HepG2 (cell line): ENCODE measurements around the gene ACACB. TPM values are rescaled to one million over a fixed set of nuclear protein-coding genes. Genes with fewer than 3 reads are reported as not detected.

Experiments used
- ATAC-seq: fragments of 200-7000 bp; cut with Tn5 transposase; 3 replicates; pipeline ENCODE4 v1.9.1; 2020; ENCODE audit warnings: mild to moderate bottlenecking, moderate library complexity
- BruUV-seq: library from RNA; stranded (reverse); fragments of 400-500 nt; replicated peaks from 2 replicates; lab custom pipeline; 2021; lab: Mats Ljungman, UMichigan
- CTCF ChIA-PET: fragments of 300-600 bp; formaldehyde crosslinking; extraction: SDS; loops from one replicate; lab custom pipeline; 2021; ENCODE audit warnings: low total read pairs, inconsistent platforms, low intra/inter-chr PET ratio; lab: Yijun Ruan, JAX
- POLR2A ChIA-PET: fragments of 350-600 bp; sonication (Branson Sonifier 250); formaldehyde crosslinking; loops from one replicate; lab custom pipeline; 2020; ENCODE audit warnings: antibody characterized with exemption, inconsistent platforms; lab: Yijun Ruan, JAX
- DNase-seq: peaks from one replicate; pipeline ENCODE4 v3.0.0-alpha.2; 2015; ENCODE audit warnings: low spot score
- FAIRE-seq: peaks from 3 replicates; lab custom pipeline; 2011; peaks lifted over from hg19 to GRCh38; lab: Jason Lieb, UNC
- H2AFZ ChIP-seq: one replicate; pipeline ENCODE4 v1.6.1; 2011; ENCODE audit warnings: low read length, inconsistent platforms
- H3K27ac ChIP-seq: fragments of 300-600 bp; 3 replicates; pipeline ENCODE4 v1.8.0; 2011; ENCODE audit warnings: mixed run types, mild to moderate bottlenecking, mixed read lengths, low read length, inconsistent platforms; ENCODE audit not compliant: insufficient read depth; ENCODE audit errors: extremely low read length
- H3K27me3 ChIP-seq, 2 experiments: fragments of 200-600 bp in 1 of 2; 2 replicates in 1 of 2; 3 replicates in 1 of 2; pipeline versions ENCODE4 v1.6.0 to v1.8.0; 2011; ENCODE audit warnings: low read length in 2 of 2, mild to moderate bottlenecking in 2 of 2, moderate library complexity in 2 of 2, inconsistent platforms in 1 of 2; ENCODE audit not compliant: insufficient read depth in 2 of 2, control insufficient read depth in 1 of 2
- H3K36me3 ChIP-seq, 2 experiments: fragments of 200-600 bp in 1 of 2; replicated peaks in 1 of 2; 2 replicates in 1 of 2; 3 replicates in 1 of 2; pipeline versions ENCODE4 v1.5.1 to v1.8.0; 2011; ENCODE audit warnings: low read length in 2 of 2, inconsistent platforms in 1 of 2; ENCODE audit not compliant: insufficient read depth in 2 of 2, control insufficient read depth in 1 of 2
- H3K4me1 ChIP-seq: 2 replicates; pipeline ENCODE4 v1.5.1; 2012; ENCODE audit warnings: low read length, inconsistent platforms; ENCODE audit not compliant: insufficient read depth
- H3K4me2 ChIP-seq: 2 replicates; pipeline ENCODE4 v1.6.0; 2011; ENCODE audit warnings: low read depth, low read length, inconsistent platforms
- H3K4me3 ChIP-seq, 3 experiments: fragments of 200-600 bp in 1 of 3; sonication (generic), shearing (Covaris generic) in 1 of 3; replicated peaks in 1 of 3; 2 replicates each; pipeline ENCODE4 v1.5.1; 2011 to 2016; ENCODE audit warnings: low read length in 3 of 3, inconsistent platforms in 2 of 3, low read depth in 2 of 3, mild to moderate bottlenecking in 2 of 3, control low read depth in 1 of 3, mixed read lengths in 1 of 3; ENCODE audit not compliant: insufficient read depth in 1 of 3
- H3K79me2 ChIP-seq: one replicate; pipeline ENCODE4 v1.6.1; 2011; ENCODE audit warnings: low read length, inconsistent platforms; ENCODE audit not compliant: insufficient read depth
- H3K9ac ChIP-seq: 2 replicates; pipeline ENCODE4 v1.6.0; 2011; ENCODE audit warnings: mild to moderate bottlenecking, low read depth, low read length, inconsistent platforms; ENCODE audit not compliant: insufficient read depth
- H3K9me3 ChIP-seq: 2 replicates; pipeline ENCODE4 v1.5.1; 2012; ENCODE audit warnings: mild to moderate bottlenecking, low read length
- H4K20me1 ChIP-seq: 2 replicates; pipeline ENCODE4 v1.6.0; 2011; ENCODE audit warnings: inconsistent platforms, mild to moderate bottlenecking, low read length, moderate library complexity; ENCODE audit not compliant: insufficient read depth
- ARID5B ChIP-seq: IDR thresholded peaks from 2 replicates; pipeline ENCODE4 v1.4.0; 2020; ENCODE audit warnings: mild to moderate bottlenecking, missing genetic modification reagents
- ATF4 ChIP-seq, 2 experiments: fragments of 450-650 bp in 1 of 2; sonication (generic) in 1 of 2; formaldehyde crosslinking; IDR thresholded peaks; 2 replicates each; pipeline versions ENCODE4 v1.5.0 to v1.8.0; 2020 to 2022; ENCODE audit warnings: mild to moderate bottlenecking in 1 of 2, missing genetic modification reagents in 1 of 2
- CEBPZ ChIP-seq: IDR thresholded peaks from 2 replicates; pipeline ENCODE4 v1.6.1; 2012; ENCODE audit warnings: low read length, improper control_type of control experiment
- HNF4G ChIP-seq, 2 experiments: sonication (generic) in 1 of 2; formaldehyde crosslinking in 1 of 2; IDR thresholded peaks; 2 replicates each; pipeline versions ENCODE4 v1.4.0 to v1.6.1; 2011 to 2020; ENCODE audit warnings: borderline replicate concordance in 2 of 2, low read depth in 2 of 2, mild to moderate bottlenecking in 2 of 2, low read length in 1 of 2, missing genetic modification reagents in 1 of 2, moderate library complexity in 1 of 2
- PRDM10 ChIP-seq: sonication (generic); formaldehyde crosslinking; IDR thresholded peaks from 2 replicates; pipeline ENCODE4 v1.4.0; 2020; ENCODE audit warnings: low read depth, missing genetic modification reagents
- RARA ChIP-seq: IDR thresholded peaks from 2 replicates; pipeline ENCODE4 v1.6.1; 2016; ENCODE audit warnings: missing genetic modification reagents, missing compliant biosample characterization
- ZNF572 ChIP-seq: sonication (generic); formaldehyde crosslinking; IDR thresholded peaks from 2 replicates; pipeline ENCODE4 v1.5.1; 2020; ENCODE audit warnings: mild to moderate bottlenecking, missing genetic modification reagents
- ZNF768 ChIP-seq: sonication (generic); formaldehyde crosslinking; IDR thresholded peaks from 2 replicates; pipeline ENCODE4 v1.4.0; 2020; ENCODE audit warnings: missing genetic modification reagents
- WGBS: methylation state at CpG from one replicate; pipeline ENCODE4 v1.1.6; 2017; ENCODE audit warnings: low lambda C conversion rate; 5-methylcytosine and 5-hydroxymethylcytosine counted together
- in situ Hi-C: cut with HindIII; loops from 2 replicates; pipeline ENCODE4 v1.10.0; 2017; ENCODE audit warnings: low pct_unique_long_range_greater_than_20kb; ENCODE audit not compliant: extremely low pct_ligation_motif_present
- intact Hi-C: fragments of 100-400 bp; cut with micrococcal nuclease; formaldehyde crosslinking; loops from one replicate; pipeline ENCODE4 v1.10.0; 2022; ENCODE audit not compliant: unreplicated experiment
- polyA plus RNA-seq, 8 experiments: library from polyadenylated mRNA; depleted of rRNA in 3 of 8; stranded (reverse) in 7 of 8; unstranded in 1 of 8; fragments of >200 nt; fragmentation: Illumina TruSeq in 4 of 8; extraction: Trizol in 4 of 8; gene quantifications; 2 replicates each; pipeline versions ENCODE4 v1.2.1 to v1.2.3, GENCODE V29; 2011 to 2016; ENCODE audit warnings: low read depth in 4 of 8, missing spikeins in 1 of 8, mixed read lengths in 1 of 8; ENCODE audit not compliant: insufficient read depth in 1 of 8
- total RNA-seq, 5 experiments: library from RNA; depleted of rRNA; stranded (reverse); fragments of >200 nt; fragmentation: Illumina TruSeq; extraction: Trizol; gene quantifications; 2 replicates each; pipeline ENCODE4 v1.2.3, GENCODE V29; 2016; ENCODE audit warnings: low read depth in 1 of 5

Gene ACACB
- total and polyA plus RNA-seq, 2 of the 13 experiments (the other 11 are each of a cell fraction or from before 2014, with no cell fraction given), result 6.2 to 8.6 TPM

GRCh38 chr12:109124878-109125648 is 8.7 kb downstream of the ACACB start (continued):
- TF ChIP-seq PRDM10, result no peak

GRCh38 chr12:109125791-109126190 is 9.4 kb downstream of the ACACB start:
- peak; percentile 42; the same call in 1 of the 2 replicates for TF ChIP-seq ZNF768
- TF ChIP-seq RARA (CRISPR knock-in tag), result no peak
- TF ChIP-seq ARID5B (CRISPR knock-in tag), result no peak
- no peak for TF ChIP-seq ATF4 (CRISPR knock-in tag; IDR thresholded peaks at IDR 0.05)
- TF ChIP-seq ZNF572 (CRISPR knock-in tag), result no peak
- no peak for TF ChIP-seq CEBPZ
- no peak for TF ChIP-seq HNF4G (IDR thresholded peaks at IDR 0.05; ENCODE audit: borderline replicate concordance, low read depth, low read length)
- TF ChIP-seq HNF4G (CRISPR knock-in tag; IDR thresholded peaks at IDR 0.05; ENCODE audit: borderline replicate concordance, low read depth), result no peak
- BruUV-seq, result no TSS peak
- CTCF ChIA-PET, result no interaction called here
- Histone ChIP-seq H3K79me2 (no peaks in the 10 kb centered on the region), H2AFZ (no peak overlapping the region), H3K4me3 (no peak overlapping the region), H3K9ac (no peak overlapping the region), H3K4me2 (no peak overlapping the region), H3K4me1 (no peaks in the 10 kb centered on the region), H3K27me3 (no peaks in the 10 kb centered on the region), H4K20me1 (no peaks in the 10 kb centered on the region), H3K36me3 (0 out of 5 replicates have a peak, but pooled peaks cover 0 to 1% of the 10 kb centered on the region in 2 experiments), H3K27ac (no peak overlapping the region), H3K9me3 (no peaks in the 10 kb centered on the region)
- ATAC-seq (no peak), FAIRE-seq (no peak), DNase-seq (no peak)
- POLR2A ChIA-PET, result no interaction called here
- 90% methylated on average over 7 of the region's 7 CpGs for whole genome bisulfite sequencing
- intact Hi-C loops (no loop called here), in situ Hi-C loops (no loop called here)
